ENCODE data around the gene PDE5A.
"Not testable (repeated sequence)": the region's sequence is repeated elsewhere in the genome, so short reads cannot be mapped to it uniquely, and the experiment has no call there.

The PDE5A gene

DNA sequence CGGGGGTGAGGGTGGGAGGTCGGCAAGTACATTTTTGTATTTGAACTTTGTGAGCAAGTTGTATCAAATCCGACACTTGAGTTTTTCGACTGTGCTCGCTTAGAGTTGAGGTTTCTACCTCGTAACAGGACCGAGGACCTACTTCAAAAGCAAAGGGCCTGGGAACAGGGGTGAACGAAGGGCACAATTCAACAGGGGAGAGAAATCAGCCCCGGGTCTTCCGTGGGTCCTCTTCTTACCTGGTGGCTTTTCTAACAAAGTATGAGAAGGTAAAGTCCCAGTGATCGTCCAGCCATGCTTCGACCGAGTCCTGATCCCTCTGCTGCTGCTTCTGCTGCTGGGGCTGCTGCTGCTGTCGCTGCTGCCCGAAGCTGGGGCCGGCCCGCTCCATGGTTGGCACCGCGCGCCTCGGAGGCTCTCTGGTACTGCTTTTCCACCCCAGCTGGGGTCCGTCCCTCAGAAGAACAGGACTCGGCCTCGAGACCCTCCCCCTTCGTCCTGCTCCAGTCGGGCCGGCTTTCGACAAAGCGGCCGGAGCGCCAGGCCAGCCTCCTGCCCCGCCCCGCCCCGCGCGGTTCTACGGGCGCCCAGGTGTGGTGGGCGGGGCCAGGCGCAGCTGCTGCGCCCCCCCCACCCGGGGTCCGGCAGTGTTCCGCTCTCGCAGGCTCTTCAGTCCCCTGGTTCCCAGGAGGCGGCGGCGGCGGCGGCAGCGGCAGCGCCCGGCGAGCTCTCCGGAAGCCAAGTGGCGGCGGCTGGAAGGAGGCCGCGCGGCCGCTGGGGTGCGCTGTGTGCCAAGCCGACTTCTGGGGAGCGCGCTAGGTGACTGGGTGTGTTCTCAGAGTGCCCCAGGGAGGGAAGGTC, at the start of gene PDE5A:
PDE5A (minus strand) TSS at position 524 of the 861 bp plus-strand sequence; CDS start at position 391, 133 bp downstream.
- Mint-ChIP-seq H3K4me3 (peak within 1 kb of the TSS; percentile 76), H3K9me3 (no peaks in the 10 kb centered on the region), H3K4me1 (peaks cover 14% of the 10 kb centered on the region), H3K27ac (peak within 1 kb of the TSS; percentile 55), H3K36me3 (no peaks in the 10 kb centered on the region), H3K27me3 (peaks cover 3% of the 10 kb centered on the region)
- DNase-seq (ENCODE audit: low spot score in 2 of 2) (peak; percentile 74 to 79), ATAC-seq (ENCODE audit: low read depth) (peak; percentile 81)

DNA sequence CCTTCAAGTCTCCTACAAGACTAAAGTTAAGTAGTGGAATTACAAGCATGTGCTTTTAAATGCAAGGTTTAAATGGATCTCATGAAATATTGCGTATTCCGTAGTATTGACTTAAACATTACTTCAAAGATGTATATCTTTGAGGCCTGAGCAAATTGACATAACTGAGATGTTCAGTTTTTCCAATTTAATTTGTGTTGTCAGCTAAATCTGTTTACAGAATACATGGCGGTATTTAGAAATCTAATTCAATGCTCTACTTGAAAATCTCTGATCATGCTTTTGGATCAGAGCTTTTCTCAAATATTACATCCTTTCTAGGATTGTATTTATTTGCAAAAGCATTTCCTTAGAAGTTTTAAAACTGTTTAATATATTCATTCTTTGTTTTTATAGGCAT, 47.5 kb upstream of the PDE5A start:
- Mint-ChIP-seq H3K36me3 (no peaks in the 10 kb centered on the region), H3K9me3 (no peaks in the 10 kb centered on the region), H3K4me3 (no peak overlapping the region), H3K27ac (no peak overlapping the region), H3K4me1 (no peaks in the 10 kb centered on the region), H3K27me3 (peaks cover 2% of the 10 kb centered on the region)
- ATAC-seq (ENCODE audit: low read depth) (no peak), DNase-seq (ENCODE audit: low spot score in 2 of 2) (no peak)

DNA sequence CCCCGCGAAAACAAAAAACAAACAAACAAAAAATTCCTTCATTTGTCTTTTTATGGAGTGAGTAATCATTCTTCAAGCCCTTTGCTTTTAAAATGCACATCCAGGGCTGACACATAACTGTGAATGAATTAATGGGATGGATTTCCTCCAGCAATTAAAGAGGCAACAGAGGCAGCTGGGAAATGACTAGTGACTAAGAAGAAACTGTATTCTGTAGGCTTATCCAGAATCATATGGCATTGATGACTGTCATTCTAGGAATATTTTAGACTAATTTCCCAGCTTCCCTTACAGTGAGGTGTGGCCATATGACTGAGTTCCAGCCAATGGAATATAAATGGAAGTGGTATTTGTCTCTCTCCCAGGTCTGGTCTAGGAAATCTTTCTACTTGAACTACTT, 46.8 kb upstream of the PDE5A start:
- Mint-ChIP-seq H3K4me1 (no peaks in the 10 kb centered on the region), H3K4me3 (no peak overlapping the region), H3K36me3 (no peaks in the 10 kb centered on the region), H3K27me3 (peaks cover 1% of the 10 kb centered on the region), H3K27ac (no peak overlapping the region), H3K9me3 (no peaks in the 10 kb centered on the region)
- DNase-seq (ENCODE audit: low spot score in 2 of 2), result no peak
- no peak for ATAC-seq (ENCODE audit: low read depth)

DNA sequence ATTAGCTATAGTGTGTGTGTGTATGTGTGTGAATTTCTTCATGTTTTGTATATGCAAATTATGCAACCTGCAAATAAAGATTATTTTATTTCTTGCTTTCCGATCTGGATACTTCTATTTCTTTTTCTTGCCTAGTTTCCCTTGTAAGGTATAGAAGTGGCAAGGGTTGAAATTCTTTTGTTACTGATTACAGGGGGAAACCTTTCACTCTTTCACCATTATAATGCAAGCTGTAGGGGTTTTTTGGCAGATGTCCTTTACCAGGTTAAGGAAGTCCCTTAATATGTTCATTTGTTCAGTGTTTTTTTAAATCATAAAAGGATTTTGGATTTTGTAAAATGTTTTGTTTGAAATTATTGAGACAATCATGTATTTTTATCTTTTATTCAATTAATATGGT, 44.3 kb upstream of the PDE5A start:
- H3K36me3 Mint-ChIP-seq, result no peaks in the 10 kb centered on the region
- DNase-seq (ENCODE audit: low spot score in 2 of 2) (no peak), ATAC-seq (ENCODE audit: low read depth) (no peak)
- no peak overlapping the region for H3K27ac Mint-ChIP-seq
- no peaks in the 10 kb centered on the region for H3K4me1 Mint-ChIP-seq
- H3K9me3 Mint-ChIP-seq, result no peaks in the 10 kb centered on the region
- H3K4me3 Mint-ChIP-seq, result no peak overlapping the region
- H3K27me3 Mint-ChIP-seq, result peaks cover 1% of the 10 kb centered on the region

DNA sequence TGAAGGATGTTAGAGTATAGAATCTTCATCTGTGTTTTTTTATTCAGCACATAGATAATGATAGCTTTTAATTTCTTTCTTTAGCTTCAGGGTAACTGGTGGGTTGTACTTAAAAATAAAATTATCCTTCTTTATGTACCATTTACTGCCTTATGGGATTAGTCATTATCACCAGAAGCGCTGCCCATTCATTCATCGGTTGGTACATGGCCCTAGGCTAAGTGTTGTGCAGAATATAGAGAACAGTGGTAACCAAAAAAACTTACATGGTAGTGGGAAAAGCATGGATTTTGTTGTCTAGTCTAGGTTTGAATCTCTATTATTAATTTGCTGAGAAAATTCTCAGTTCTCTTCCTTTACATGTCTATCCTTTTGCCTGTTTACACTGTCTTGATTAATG, 43.5 kb upstream of the PDE5A start:
- Mint-ChIP-seq H3K27me3 (peaks cover 1% of the 10 kb centered on the region), H3K36me3 (no peaks in the 10 kb centered on the region), H3K4me3 (no peak overlapping the region), H3K9me3 (no peaks in the 10 kb centered on the region), H3K4me1 (no peaks in the 10 kb centered on the region), H3K27ac (no peak overlapping the region)
- ATAC-seq (ENCODE audit: low read depth) (no peak), DNase-seq (ENCODE audit: low spot score in 2 of 2) (no peak)

DNA sequence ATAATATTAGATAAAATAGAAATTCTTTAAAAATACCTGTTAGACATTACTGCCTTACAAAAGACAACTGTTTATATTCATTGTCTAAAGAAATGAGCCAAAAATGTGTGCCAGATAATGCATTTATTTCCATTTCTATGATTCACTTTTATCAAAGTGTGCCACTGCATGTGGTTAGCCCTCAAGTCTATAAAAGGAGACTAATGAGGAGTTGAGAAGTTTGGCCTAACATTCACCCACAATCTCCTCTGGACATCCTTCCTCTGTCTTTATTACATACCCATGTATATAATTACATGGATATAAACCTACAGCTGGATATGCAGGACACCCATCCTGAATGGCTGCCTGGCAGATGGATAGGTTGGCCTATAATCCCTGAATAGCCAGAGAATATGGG, 42.6 kb upstream of the PDE5A start:
- H3K27me3 Mint-ChIP-seq, result peaks cover 1% of the 10 kb centered on the region
- ATAC-seq (ENCODE audit: low read depth) (no peak), DNase-seq (ENCODE audit: low spot score in 2 of 2) (no peak)
- no peak overlapping the region for H3K4me3 Mint-ChIP-seq
- no peak overlapping the region for H3K27ac Mint-ChIP-seq
- H3K36me3 Mint-ChIP-seq, result no peaks in the 10 kb centered on the region
- no peaks in the 10 kb centered on the region for H3K4me1 Mint-ChIP-seq
- no peaks in the 10 kb centered on the region for H3K9me3 Mint-ChIP-seq

DNA sequence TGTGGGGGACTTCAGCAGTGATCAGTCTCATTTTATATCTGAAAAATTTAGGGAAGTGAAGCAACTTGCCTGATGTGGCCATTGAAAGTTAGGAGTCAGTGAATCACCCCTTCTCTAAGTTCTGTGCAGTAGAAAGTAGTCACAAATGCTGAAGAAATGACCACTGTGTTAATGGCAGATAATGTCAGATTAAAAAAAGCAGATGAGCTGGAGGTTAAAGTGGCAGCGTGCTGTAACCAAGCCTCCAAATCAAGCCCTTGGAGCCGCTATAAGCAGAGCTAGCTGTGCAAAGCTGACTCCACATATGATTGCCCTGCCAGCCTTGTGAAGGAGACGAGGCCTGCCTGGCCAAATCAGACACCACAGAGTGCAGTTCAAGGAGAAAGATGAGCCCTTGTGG, 39.2 kb upstream of the PDE5A start:
- no peaks in the 10 kb centered on the region for H3K27me3 Mint-ChIP-seq
- no peak for DNase-seq (ENCODE audit: low spot score in 2 of 2)
- no peaks in the 10 kb centered on the region for H3K36me3 Mint-ChIP-seq
- no peaks in the 10 kb centered on the region for H3K9me3 Mint-ChIP-seq
- peaks cover 4% of the 10 kb centered on the region for H3K4me1 Mint-ChIP-seq
- no peak overlapping the region for H3K27ac Mint-ChIP-seq
- ATAC-seq (ENCODE audit: low read depth), result no peak
- no peak overlapping the region for H3K4me3 Mint-ChIP-seq

DNA sequence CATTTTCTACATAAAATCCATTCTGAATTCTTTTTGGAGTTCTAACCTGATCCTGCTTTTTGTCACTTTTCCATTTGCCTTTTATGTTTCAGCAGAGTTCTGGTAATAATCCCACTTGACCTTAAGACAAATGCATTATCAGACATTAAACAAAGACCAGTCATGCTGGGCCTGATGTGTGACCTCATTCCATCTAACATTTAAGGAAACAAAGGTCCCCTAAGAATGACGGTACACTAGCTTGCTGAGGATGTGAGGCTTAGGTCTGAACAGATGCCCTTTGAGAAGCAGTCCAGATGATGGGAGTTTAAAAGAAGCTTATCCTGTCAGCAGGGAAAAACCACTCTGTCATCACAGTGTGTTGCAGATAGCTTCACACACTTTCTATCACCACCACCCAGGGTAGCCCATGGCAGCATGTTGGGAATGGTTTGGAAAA, 38.1 kb upstream of the PDE5A start:
- Mint-ChIP-seq H3K27me3 (peaks cover 1% of the 10 kb centered on the region), H3K36me3 (no peaks in the 10 kb centered on the region), H3K4me3 (no peak overlapping the region), H3K9me3 (no peaks in the 10 kb centered on the region), H3K4me1 (peaks cover 4% of the 10 kb centered on the region), H3K27ac (no peak overlapping the region)
- DNase-seq (ENCODE audit: low spot score in 2 of 2) (no peak), ATAC-seq (ENCODE audit: low read depth) (no peak)

DNA sequence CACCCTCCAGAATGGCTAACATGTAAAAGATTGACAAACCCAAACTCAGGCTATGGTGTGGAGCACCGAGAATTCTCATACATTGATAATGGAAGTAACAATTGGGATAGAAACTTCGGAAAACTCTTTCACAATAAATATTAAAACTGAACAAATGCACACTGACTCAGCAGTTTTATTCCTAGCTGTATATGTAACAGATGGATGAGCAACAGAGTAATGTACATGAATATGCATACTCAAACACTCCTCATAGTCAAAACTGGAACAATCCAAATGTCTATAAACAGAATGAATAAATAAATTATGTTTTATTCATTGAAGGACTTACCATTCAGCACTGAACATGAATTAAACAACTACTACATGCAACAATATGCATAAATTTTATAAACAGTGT, 37.1 kb upstream of the PDE5A start:
- Mint-ChIP-seq H3K4me1 (peaks cover 4% of the 10 kb centered on the region), H3K27me3 (peaks cover 1% of the 10 kb centered on the region), H3K27ac (no peak overlapping the region), H3K36me3 (no peaks in the 10 kb centered on the region), H3K4me3 (no peak overlapping the region), H3K9me3 (no peaks in the 10 kb centered on the region)
- DNase-seq (ENCODE audit: low spot score in 2 of 2) (no peak), ATAC-seq (ENCODE audit: low read depth) (no peak)

DNA sequence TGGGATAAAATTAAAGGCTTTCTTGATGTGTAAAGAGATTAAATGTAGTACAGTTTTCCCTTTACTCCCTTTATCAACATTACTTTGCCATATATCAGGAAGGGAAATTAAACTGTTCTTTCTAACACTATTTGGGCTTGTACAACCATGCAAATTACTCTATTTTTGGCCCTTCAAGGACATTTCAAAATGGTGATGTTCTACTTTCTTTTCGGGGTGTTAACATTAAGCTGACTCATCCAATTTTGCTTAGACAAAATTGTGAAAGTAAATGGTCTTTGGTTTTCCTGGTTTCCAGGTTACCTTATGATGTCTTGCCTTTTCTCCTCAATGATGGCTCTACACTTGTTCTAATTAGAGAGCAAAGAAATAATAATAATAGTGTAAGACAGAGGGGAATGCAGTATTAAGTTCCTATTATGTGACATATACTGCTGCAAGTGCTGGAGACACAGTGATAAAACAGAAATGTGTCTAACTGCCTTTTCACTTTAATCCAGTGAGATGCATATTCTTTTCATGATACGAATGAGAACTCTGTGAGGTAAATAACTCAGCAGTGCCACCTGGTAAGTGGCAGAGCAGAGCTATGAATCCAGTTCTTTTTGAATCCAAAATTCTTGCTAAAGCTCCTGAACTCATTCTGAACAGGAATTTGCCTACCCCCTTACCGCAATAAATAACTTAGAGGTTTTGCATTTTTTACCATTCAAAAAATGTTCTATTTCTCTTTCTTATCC, 35.7 kb upstream of the PDE5A start:
- Mint-ChIP-seq H3K4me1 (peaks cover 4% of the 10 kb centered on the region), H3K9me3 (no peaks in the 10 kb centered on the region), H3K4me3 (no peak overlapping the region), H3K36me3 (no peaks in the 10 kb centered on the region), H3K27ac (no peak overlapping the region), H3K27me3 (peaks cover 1% of the 10 kb centered on the region)
- no peak for ATAC-seq (ENCODE audit: low read depth)
- no peak for DNase-seq (ENCODE audit: low spot score in 2 of 2)

DNA sequence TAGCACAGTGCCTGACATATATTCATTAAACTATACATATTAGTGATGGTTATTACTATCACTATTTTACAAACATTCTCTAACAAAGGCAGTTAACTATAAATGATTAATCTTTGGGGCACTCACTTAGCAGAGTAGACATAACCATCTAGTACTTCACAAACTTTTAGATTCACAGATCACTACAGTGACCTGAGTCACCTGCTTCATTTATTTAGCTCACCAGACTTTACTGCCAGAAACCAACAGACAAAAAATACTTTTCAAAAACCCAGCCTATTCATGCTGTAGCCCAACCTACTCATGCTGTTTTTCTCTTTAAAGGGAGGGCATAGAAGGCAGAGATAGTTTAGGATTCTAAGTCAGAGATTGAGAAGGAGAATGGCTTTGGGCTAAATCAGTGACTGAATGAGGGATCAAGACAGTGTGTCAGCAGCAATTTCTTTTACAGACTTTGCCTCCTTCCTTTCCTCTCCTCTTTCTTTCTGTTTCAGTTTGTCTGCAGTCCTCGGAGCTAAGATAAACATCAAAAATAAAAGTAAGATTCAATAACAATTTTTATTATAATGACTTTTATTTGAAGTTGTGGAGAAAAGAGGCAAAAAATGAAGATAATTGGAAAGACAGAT, 34.7 kb upstream of the PDE5A start:
- Mint-ChIP-seq H3K27ac (no peak overlapping the region), H3K27me3 (peaks cover 1% of the 10 kb centered on the region), H3K9me3 (no peaks in the 10 kb centered on the region), H3K4me1 (peaks cover 4% of the 10 kb centered on the region), H3K36me3 (no peaks in the 10 kb centered on the region), H3K4me3 (no peak overlapping the region)
- ATAC-seq (ENCODE audit: low read depth) (no peak), DNase-seq (ENCODE audit: low spot score in 2 of 2) (no peak)

DNA sequence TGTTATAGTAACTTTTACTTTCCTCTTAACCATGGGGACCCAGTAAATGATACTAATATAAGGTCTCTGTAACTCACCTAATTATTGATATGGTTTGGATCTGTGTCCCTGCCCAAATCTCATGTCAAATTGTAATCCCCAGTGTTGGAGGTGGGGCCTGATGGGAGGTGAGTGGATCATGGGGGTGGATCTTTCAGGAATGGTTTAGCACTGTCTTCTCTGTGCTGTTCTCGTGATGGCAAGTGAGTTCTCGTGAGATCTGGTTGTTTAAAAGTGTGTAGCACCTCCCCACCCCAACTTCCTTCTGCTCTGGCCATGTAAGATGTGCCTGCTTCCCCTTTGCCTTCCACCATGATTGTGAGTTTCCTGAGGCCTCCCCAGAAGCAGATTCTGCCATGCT, 34.0 kb upstream of the PDE5A start:
- ATAC-seq (ENCODE audit: low read depth); H3K27ac Mint-ChIP-seq; H3K4me1 Mint-ChIP-seq; H3K4me3 Mint-ChIP-seq; H3K9me3 Mint-ChIP-seq; H3K27me3 Mint-ChIP-seq; DNase-seq (ENCODE audit: low spot score in 2 of 2); H3K36me3 Mint-ChIP-seq: not testable (repeated sequence)

DNA sequence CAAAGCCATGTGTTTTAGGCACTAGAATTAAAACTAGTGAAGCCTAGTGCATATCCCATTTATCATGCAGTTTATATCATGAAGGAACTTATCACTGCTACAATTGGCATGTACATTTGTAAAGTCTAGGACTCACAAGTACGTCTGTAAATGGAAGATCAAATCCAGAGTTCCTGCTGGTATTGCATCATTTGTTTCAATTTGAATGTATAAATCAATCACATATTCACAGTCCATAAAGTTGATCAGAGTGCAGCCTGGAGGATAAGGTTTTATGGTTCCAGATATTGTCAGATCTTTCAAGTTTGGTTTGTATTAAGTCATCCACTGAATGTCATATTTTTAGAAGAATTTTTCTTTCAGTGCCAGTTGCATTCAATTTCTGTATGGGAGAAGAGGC, 32.6 kb upstream of the PDE5A start:
- peaks cover 4% of the 10 kb centered on the region for H3K4me1 Mint-ChIP-seq
- ATAC-seq (ENCODE audit: low read depth), result no peak

DNA sequence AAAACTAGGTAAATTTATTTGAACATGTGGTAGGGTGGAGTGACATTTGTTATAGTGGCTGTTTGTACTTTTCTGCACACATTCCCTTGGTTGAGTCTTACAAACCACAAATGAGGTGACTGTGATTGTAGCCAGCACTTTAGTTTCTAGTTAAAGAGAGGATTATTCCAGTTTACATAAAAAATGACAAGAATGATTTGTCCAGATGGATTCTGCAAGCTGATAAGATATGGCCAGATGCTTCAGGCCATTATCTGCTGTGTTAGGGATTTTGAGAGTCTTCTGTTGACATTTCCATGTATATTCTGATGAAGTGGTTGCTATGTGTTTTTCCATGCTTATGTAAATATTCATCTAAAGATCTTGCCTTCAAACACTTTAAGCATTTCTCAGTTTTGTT, 31.0 kb upstream of the PDE5A start:
- ATAC-seq (ENCODE audit: low read depth) (no peak), DNase-seq (ENCODE audit: low spot score in 2 of 2) (no peak)
- no peak overlapping the region for H3K4me3 Mint-ChIP-seq
- H3K9me3 Mint-ChIP-seq, result no peaks in the 10 kb centered on the region
- H3K27me3 Mint-ChIP-seq, result peaks cover 1% of the 10 kb centered on the region
- no peak overlapping the region for H3K27ac Mint-ChIP-seq
- H3K4me1 Mint-ChIP-seq, result peaks cover 4% of the 10 kb centered on the region
- no peaks in the 10 kb centered on the region for H3K36me3 Mint-ChIP-seq

More for the DNA sequence above, 32.6 kb upstream of the PDE5A start:
- peaks cover 1% of the 10 kb centered on the region for H3K27me3 Mint-ChIP-seq
- DNase-seq (ENCODE audit: low spot score in 2 of 2), result no peak
- H3K36me3 Mint-ChIP-seq, result no peaks in the 10 kb centered on the region
- no peak overlapping the region for H3K4me3 Mint-ChIP-seq
- H3K9me3 Mint-ChIP-seq, result no peaks in the 10 kb centered on the region
- no peak overlapping the region for H3K27ac Mint-ChIP-seq

All from memory B cell (primary cell).